Duodenal mucosa (tissue), 2 donors: Measurements from ENCODE around the gene CLDN19.
"Not testable (repeated sequence)": the region's sequence is repeated elsewhere in the genome, so short reads cannot be mapped to it uniquely, and the experiment has no call there.

Experiments
- H3K27ac ChIP-seq: one replicate; pipeline ENCODE4 v1.7.0; 2013; ENCODE audit warnings: low read depth, low read length
- H3K27me3 ChIP-seq, 2 donors: one replicate each; pipeline ENCODE4 v1.7.0; 2013; ENCODE audit warnings: low read length in 2 of 2, control low read depth in 1 of 2; ENCODE audit not compliant: insufficient read depth in 2 of 2, control insufficient read depth in 1 of 2
- H3K36me3 ChIP-seq, 2 donors: one replicate each; pipeline ENCODE4 v1.7.0; 2013; ENCODE audit warnings: low read length in 2 of 2, control low read depth in 1 of 2; ENCODE audit not compliant: insufficient read depth in 2 of 2, control insufficient read depth in 1 of 2
- H3K4me1 ChIP-seq, 2 donors: one replicate each; pipeline ENCODE4 v1.7.0; 2013; ENCODE audit warnings: low read length in 2 of 2, control low read depth in 1 of 2; ENCODE audit not compliant: insufficient read depth in 2 of 2, control insufficient read depth in 1 of 2
- H3K4me3 ChIP-seq, 2 donors: one replicate each; pipeline ENCODE4 v1.7.0; 2013; ENCODE audit warnings: low read length in 2 of 2, low read depth in 1 of 2
- H3K9ac ChIP-seq, 2 donors: one replicate each; pipeline ENCODE4 v1.7.0; 2013; ENCODE audit warnings: low read length in 2 of 2, low read depth in 1 of 2
- H3K9me3 ChIP-seq, 2 donors: one replicate each; pipeline ENCODE4 v1.7.0; 2013; ENCODE audit warnings: low read length in 2 of 2, control low read depth in 1 of 2; ENCODE audit not compliant: control insufficient read depth in 1 of 2

The CLDN19 gene

GRCh38 chr1:42720868-42721267, 19.2 kb downstream of the CLDN19 start:
- no peak overlapping the region for H3K9ac ChIP-seq
- H3K36me3 ChIP-seq = peaks cover 0 to 16% of the 10 kb centered on the region in 2 donors
- peaks cover 4 to 6% of the 10 kb centered on the region in 2 donors for H3K4me1 ChIP-seq
- H3K4me3 ChIP-seq = no peak overlapping the region
- no peak overlapping the region for H3K27ac ChIP-seq
- no peaks in the 10 kb centered on the region for H3K9me3 ChIP-seq
- H3K27me3 ChIP-seq = no peaks in the 10 kb centered on the region

GRCh38 chr1:42714441-42714840, 25.6 kb downstream of the CLDN19 start:
- H3K9me3 ChIP-seq, H3K4me3 ChIP-seq, H3K27ac ChIP-seq, H3K27me3 ChIP-seq, H3K9ac ChIP-seq, H3K4me1 ChIP-seq: not testable (repeated sequence)
- H3K36me3 ChIP-seq = peaks cover 4 to 29% of the 10 kb centered on the region in 2 donors

GRCh38 chr1:42713293-42713692, 26.7 kb downstream of the CLDN19 start:
- no peaks in the 10 kb centered on the region for H3K4me1 ChIP-seq
- H3K36me3 ChIP-seq = peaks cover 4 to 29% of the 10 kb centered on the region in 2 donors
- H3K9ac ChIP-seq = no peak overlapping the region
- H3K9me3 ChIP-seq = peaks cover 0 to 5% of the 10 kb centered on the region in 2 donors
- no peak overlapping the region for H3K4me3 ChIP-seq
- H3K27me3 ChIP-seq = no peaks in the 10 kb centered on the region
- no peak overlapping the region for H3K27ac ChIP-seq

- not testable (repeated sequence) for H3K4me1 ChIP-seq, H3K9ac ChIP-seq
- peaks cover 4 to 27% of the 10 kb centered on the region in 2 donors for H3K36me3 ChIP-seq
Observed at GRCh38 chr1:42712808-42713207, 27.2 kb downstream of the CLDN19 start.

GRCh38 chr1:42703888-42704464, 36.1 kb downstream of the CLDN19 start:
- no peak overlapping the region for H3K9ac ChIP-seq
- H3K36me3 ChIP-seq = peaks cover 32 to 76% of the 10 kb centered on the region in 2 donors
- no peaks in the 10 kb centered on the region for H3K27me3 ChIP-seq
- no peaks in the 10 kb centered on the region for H3K9me3 ChIP-seq
- H3K4me3 ChIP-seq = no peak overlapping the region
- no peaks in the 10 kb centered on the region for H3K4me1 ChIP-seq
- no peak overlapping the region for H3K27ac ChIP-seq

More at GRCh38 chr1:42712808-42713207, 27.2 kb downstream of the CLDN19 start:
- not testable (repeated sequence) for H3K4me3 ChIP-seq, H3K9me3 ChIP-seq, H3K27me3 ChIP-seq, H3K27ac ChIP-seq

GRCh38 chr1:42700006-42700405, 40.0 kb downstream of the CLDN19 start:
- no peak overlapping the region for H3K4me3 ChIP-seq
- H3K36me3 ChIP-seq = peaks cover 55 to 97% of the 10 kb centered on the region in 2 donors
- peaks cover 0 to under 1% of the 10 kb centered on the region in 2 donors for H3K4me1 ChIP-seq
- no peaks in the 10 kb centered on the region for H3K27me3 ChIP-seq
- no peak overlapping the region for H3K27ac ChIP-seq
- no peaks in the 10 kb centered on the region for H3K9me3 ChIP-seq
- H3K9ac ChIP-seq = no peak overlapping the region

- Histone ChIP-seq H3K27ac (no peak overlapping the region), H3K36me3 (peaks cover 43 to 81% of the 10 kb centered on the region in 2 donors), H3K4me3 (no peak overlapping the region), H3K27me3 (no peaks in the 10 kb centered on the region), H3K9me3 (no peaks in the 10 kb centered on the region), H3K9ac (no peak overlapping the region), H3K4me1 (peaks cover 13 to 18% of the 10 kb centered on the region in 2 donors)
Observed at GRCh38 chr1:42698081-42698813, 41.8 kb downstream of the CLDN19 start.

- Histone ChIP-seq H3K27ac (peak overlapping the region; percentile 63), H3K27me3 (no peaks in the 10 kb centered on the region), H3K4me1 (peaks cover 57 to 61% of the 10 kb centered on the region in 2 donors), H3K9me3 (no peaks in the 10 kb centered on the region), H3K9ac (peak overlapping the region in 1 of 2 donors; percentile 16), H3K4me3 (peak overlapping the region; percentile 23 to 48), H3K36me3 (peaks cover 15 to 31% of the 10 kb centered on the region in 2 donors)
Observed at GRCh38 chr1:42692911-42693310, 47.1 kb downstream of the CLDN19 start.

- peak overlapping the region; percentile 63 for H3K27ac ChIP-seq
- H3K9me3 ChIP-seq = no peaks in the 10 kb centered on the region
- peak overlapping the region in 1 of 2 donors; percentile 23 for H3K9ac ChIP-seq
- peaks cover 10 to 26% of the 10 kb centered on the region in 2 donors for H3K36me3 ChIP-seq
- H3K27me3 ChIP-seq = no peaks in the 10 kb centered on the region
- peaks cover 59 to 66% of the 10 kb centered on the region in 2 donors for H3K4me1 ChIP-seq
- H3K4me3 ChIP-seq = peak overlapping the region; percentile 23 to 48
Observed at GRCh38 chr1:42692461-42692860, 47.6 kb downstream of the CLDN19 start.

GRCh38 chr1:42691157-42691498, 48.9 kb downstream of the CLDN19 start:
- H3K9ac ChIP-seq = no peak overlapping the region
- H3K27ac ChIP-seq = no peak overlapping the region
- H3K4me3 ChIP-seq = no peak overlapping the region
- no peaks in the 10 kb centered on the region for H3K27me3 ChIP-seq
- H3K4me1 ChIP-seq = peaks cover 65 to 73% of the 10 kb centered on the region in 2 donors
- H3K36me3 ChIP-seq = peaks cover 0 to 13% of the 10 kb centered on the region in 2 donors
- H3K9me3 ChIP-seq = no peaks in the 10 kb centered on the region
